ENCODE data around the gene NOL3.

NOL3 gene

DNA sequence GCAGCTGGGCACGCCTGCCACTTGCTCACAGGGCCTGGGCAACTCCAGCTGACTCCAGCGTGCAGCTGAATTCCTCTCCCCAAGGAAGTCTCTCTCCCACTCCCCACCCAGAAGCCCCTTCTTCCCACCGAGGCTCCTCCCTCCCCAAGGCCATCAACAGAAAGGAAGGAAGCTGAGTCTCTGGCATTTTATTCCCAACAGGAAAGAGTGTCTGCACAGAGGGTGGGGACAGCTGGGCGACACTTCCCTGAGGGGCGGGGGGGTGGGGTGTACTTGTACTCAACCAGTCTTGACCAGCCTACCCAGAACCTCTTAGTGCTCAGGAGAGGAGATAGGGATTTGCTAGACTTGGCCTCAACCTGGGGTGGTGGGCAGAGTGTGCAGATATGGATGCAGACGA, 19.7 kb downstream of the NOL3 start, which contains the start of gene EXOC3L1:
TSS of gene EXOC3L1 (minus strand) at position 96 of the 400 bp plus-strand sequence. CDS start 460 bp downstream, outside the sequence.
- no peak for DNase-seq (ENCODE audit: low spot score)

DNA sequence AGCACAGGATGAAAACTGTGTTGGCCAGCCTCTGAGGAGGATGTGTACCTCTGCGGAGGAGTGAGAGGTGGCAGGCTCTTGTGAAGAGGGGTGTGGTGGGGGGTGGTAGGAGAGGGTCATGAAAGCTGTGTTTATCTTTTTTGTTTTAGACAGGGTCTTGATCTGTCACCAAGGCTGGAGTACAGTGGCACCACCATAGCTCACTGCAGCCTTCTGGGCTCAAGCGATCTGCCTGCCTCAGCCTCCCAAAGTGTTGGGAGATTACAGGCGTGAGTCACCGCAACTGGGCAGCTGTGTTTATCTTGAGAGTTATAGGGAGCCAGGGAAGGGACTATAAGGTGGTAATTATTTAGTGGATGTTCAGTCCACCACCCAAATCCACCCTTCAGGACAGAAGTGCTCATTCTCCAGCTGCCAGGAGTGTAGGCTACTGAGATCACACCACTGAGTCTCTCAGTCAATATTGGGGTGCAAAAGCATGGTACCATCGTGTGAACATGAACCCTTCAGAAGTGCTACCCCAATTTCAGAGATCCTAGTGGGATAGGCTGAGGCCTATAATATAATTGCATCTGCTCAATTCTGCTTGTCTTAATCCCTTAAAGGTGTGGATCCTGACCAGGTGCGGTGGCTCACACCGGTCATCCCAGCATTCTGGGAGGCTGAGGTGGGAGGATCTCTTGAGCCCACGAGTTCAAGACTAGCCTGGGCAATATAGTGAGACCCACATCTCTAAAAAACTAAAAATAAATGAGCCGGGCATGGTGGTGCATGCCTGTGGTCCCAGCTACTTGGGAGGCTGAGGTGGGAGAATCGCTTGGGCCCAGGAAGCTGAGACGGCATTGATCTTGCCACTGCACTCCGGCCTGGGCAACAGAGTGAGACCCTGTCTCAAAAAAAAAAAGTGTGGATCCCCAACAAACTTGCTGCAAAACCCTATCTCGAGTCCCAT, 20.4 kb downstream of the NOL3 start:
- no peak for DNase-seq (ENCODE audit: low spot score)

DNA sequence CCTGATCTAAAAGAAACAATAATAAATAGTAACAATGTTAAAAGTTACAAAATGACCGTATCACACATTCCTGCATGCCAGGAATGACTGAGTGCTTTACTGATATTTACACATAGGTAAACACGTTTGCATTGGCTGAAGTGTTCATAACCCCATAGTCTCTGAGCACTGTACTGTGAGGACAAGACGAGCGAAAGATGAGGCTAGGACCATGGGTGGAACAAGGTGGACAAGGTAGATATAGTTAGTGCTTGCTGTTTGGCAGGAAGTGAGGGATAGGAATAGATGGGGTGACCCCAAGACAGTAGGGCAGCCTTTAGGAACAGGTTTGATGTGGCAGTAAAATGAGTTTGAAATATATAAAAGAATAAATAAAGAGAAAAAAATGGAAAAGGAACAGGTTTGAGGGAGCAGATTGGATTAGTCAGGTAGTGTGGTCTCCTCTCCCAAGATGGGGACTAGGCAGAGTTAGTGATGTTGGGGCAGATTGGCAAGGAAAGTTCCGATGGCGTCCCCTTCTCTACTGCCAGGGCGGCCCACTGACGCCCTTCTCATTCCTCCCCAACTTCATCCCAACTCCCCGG, 21.2 kb downstream of the NOL3 start:
- no peak for DNase-seq (ENCODE audit: low spot score)

DNA sequence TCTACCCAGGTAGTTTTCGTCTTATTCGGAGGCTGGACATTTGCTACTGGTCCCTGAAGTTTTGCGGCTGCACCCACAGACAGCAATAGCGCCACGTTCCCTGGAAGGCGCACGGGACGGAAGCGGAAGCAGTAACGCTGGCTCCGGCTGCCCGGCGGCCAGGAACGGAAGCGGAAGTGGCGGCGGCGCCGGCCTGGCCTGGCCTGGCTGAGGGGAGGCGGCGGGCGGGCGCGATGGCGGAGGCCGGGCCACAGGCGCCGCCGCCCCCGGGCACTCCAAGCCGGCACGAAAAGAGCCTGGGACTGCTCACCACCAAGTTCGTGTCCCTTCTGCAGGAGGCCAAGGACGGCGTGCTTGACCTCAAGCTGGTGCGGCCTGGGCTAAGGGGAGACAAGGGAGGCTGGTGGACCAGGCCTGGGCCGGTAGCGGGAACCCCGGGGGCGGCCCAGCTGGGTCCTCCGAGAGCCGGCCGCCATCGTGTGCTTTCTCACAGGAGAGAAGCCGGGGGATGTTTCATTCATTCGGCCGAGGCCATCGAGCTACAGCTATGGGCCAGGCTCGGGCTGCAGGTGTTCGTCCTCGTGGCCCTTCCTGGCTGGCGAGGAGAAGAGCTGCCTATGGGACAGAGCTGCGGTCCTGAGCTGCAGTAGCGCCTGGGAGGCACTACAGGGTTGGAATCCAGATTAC, 21.8 kb downstream of the NOL3 start, which contains the start of gene E2F4:
TSS of gene E2F4 (plus strand) at position 161 of the 687 bp plus-strand sequence. CDS start at position 234, 73 bp downstream.
- peak; percentile 85 for DNase-seq (ENCODE audit: low spot score)

DNA sequence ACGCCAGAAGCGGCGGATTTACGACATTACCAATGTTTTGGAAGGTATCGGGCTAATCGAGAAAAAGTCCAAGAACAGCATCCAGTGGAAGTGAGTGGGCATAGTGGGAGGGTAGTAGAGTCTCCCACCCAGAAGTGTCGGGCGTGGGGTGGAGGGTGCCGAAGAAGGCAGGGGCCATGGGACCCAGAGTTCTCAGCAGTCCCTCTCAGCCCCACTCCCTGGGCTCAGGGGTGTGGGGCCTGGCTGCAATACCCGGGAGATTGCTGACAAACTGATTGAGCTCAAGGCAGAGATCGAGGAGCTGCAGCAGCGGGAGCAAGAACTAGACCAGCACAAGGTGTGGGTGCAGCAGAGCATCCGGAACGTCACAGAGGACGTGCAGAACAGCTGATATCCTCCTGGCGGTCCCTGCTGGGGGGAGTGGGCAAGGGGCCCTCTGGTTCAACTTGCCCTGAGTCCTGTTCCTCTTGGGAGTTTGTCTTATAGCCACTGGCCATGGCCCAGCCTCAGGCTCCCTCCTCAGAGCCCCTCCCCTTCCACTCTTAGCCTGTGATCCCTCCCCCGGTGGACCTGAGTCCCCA, 22.5 kb downstream of the NOL3 start:
- DNase-seq (ENCODE audit: low spot score) = no peak

DNA sequence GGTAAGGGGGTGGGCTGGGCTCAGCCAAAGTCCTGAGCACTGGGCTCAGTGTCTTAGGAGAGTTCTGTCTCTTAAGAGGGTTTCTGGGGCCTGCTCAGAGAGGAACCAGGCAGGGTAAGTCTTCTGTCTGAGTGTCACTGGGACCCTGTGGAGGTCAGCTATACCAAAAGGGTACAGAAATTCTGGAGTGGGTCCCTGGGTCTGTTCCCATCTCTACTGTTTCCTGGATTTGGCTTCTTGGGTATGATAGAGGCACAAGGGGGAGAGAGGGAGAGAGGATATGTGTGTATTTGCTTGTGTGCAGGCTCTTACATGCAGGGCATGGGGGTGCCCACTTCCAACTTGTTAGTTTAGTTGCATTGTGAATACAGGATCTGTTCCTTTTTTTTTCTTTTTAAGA, 23.2 kb downstream of the NOL3 start:
- no peak for DNase-seq (ENCODE audit: low spot score)

DNA sequence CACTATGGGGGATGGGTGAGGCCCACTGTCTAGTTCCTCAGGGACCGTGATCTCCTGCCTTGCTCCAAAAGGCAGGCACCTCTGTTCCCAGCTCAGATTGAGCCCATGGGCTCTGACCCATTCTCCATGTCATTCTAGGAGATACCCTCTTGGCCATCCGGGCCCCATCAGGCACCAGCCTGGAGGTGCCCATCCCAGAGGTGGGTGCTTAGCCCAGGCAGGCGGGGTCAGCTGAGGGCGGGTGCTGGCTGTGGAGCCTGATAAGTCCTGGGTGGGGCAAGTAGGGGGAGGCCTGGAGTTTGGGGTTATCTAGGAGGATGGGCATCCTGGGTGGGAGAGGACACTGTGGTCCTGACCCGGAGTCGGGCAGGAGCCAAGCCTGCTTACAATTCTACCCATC, 23.9 kb downstream of the NOL3 start:
- no peak for DNase-seq (ENCODE audit: low spot score)

DNA sequence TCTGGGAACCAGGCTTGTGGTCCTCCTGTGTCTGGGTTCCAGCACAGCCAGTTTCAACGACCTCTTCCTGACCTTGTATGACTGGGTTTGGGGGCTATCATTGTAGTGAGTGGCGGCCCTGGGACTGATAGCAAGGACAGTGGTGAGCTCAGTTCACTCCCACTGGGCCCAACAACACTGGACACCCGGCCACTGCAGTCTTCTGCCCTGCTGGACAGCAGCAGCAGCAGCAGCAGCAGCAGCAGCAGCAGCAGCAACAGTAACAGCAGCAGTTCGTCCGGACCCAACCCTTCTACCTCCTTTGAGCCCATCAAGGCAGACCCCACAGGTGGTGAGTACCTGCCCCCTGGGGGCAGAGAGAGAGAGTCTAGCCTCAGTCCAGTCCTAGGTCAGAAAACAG, 25.3 kb downstream of the NOL3 start:
- DNase-seq (ENCODE audit: low spot score) = no peak

DNA sequence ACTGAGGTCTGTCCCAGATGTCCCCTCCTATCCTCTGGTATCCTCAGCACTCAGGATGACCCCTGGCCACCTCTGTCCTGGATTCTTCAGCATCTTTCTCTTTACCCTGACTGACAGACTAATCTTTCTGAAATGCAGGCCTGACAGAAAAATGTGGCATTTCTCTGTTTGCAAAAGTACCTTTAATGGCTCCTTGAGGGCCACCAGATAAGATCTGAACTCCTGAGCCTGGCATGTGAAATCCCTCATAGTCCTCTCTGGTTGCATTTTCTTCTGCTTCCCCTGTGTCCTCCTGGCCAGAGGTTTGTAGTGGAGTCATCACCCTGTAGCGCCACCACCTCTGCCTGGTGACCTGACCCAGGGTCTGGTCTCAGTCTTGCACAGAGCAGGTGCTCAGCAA, 26.5 kb downstream of the NOL3 start:
- DNase-seq (ENCODE audit: low spot score) = no peak

DNA sequence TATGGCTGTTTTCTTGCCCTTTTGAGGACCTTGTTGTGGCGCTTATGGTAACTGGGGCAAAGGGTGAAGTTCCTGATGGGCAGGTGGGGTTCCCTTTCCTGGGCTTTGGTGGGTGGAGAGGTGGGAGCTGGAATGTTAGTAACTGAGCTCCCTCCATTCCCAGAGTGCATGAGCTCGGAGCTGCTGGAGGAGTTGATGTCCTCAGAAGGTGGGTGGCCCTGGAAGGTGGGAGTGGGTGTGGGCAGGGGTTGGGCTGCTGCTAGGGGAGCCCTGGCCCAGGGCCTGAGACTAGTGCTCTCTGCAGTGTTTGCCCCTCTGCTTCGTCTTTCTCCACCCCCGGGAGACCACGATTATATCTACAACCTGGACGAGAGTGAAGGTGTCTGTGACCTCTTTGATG, 27.4 kb downstream of the NOL3 start:
- DNase-seq (ENCODE audit: low spot score) = no peak

DNA sequence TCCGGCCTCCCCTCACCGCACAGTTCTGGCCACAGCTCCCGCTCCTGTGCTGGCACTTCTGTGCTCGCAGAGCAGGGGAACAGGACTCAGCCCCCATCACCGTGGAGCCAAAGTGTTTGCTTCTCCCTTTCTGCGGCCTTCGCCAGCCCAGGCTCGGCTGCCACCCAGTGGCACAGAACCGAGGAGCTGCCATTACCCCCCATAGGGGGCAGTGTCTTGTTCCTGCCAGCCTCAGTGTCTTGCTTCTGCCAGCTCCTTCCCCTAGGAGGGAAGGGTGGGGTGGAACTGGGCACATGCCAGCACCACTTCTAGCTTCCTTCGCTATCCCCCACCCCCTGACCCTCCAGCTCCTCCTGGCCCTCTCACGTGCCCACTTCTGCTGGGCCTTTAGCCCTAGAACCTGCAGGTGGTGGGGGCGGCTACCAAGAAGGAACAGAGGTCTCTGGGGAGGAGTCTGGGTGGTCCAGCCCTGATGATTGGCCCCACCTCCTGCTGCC, 27.9 kb downstream of the NOL3 start:
- DNase-seq (ENCODE audit: low spot score) = no peak

DNA sequence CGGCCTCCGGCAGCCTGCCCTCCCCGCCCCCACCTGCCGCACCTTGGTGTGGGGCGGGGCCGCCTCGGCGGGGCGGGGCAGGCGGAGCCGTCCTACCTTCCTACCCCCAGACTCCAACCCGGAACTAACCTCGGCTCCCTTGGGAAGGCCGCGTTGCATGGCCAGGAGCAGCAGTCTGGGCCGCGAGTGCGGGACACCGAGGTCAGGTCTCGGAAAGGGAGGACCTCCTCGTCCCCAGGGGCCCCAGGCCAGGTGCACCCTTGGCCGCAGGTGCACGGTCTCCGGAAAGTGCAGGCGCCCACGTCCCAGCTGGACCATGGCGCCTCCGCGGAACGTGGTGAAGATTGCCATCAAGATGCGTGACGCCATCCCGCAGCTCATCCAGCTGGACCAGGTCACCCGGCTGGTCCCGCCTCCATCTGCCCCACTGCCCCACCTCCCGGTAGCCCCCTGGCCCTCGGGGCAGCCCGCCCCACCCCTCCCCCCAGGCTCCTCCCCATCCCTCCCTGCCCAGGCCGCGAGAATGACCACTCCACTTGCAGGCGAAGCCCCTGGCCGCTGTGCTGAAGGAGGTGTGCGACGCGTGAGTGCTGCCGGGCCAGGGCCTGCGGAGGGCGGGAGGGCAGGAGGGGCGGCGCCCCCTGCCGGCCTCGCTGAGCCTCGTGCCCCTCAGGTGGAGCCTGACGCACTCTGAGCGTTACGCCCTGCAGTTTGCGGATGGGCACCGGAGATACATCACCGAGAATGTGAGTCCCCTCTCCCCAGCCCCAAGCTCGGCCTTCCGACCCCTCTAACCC, 28.9 kb downstream of the NOL3 start, which contains the start of gene ELMO3:
TSS of gene ELMO3 (plus strand) at position 121 of the 797 bp plus-strand sequence. CDS start at position 317, 196 bp downstream.
- DNase-seq (ENCODE audit: low spot score) = no peak

DNA sequence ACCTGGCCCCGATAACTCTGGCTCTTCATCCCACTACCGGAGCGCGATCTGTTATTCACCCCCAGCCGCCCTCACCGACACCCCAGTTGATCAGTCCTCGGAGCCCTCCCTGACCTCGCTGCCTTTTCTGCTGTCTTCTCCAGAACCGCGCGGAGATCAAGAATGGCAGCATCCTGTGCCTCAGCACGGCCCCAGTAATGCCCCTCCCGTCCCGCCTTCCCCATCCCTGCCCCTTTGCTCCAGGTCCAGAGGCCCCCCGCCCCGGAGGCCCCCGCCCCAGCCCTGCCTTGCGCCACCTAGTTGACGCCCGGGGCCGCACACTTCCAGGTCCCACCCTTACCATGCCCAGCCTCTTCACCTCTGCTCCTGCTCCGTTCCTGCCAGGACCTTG, 29.5 kb downstream of the NOL3 start:
- DNase-seq (ENCODE audit: low spot score) = no peak

DNA sequence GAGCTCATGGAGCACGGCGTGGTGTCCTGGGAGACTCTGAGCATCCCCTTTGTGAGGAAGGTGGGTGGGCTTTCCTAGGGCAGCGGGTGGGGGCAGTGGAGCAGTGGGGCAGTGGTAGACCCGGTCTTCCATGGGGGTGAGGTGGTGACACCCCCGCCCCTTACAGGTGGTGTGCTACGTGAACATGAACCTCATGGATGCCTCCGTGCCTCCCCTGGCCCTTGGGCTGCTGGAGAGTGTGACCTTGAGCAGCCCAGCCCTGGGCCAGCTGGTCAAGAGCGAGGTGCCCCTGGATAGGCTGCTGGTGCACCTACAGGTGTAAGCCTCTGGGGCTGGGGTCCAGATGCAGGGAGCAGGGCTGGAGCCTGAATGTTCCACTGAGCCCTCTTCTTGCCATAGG, 30.2 kb downstream of the NOL3 start:
- DNase-seq (ENCODE audit: low spot score) = no peak

DNA sequence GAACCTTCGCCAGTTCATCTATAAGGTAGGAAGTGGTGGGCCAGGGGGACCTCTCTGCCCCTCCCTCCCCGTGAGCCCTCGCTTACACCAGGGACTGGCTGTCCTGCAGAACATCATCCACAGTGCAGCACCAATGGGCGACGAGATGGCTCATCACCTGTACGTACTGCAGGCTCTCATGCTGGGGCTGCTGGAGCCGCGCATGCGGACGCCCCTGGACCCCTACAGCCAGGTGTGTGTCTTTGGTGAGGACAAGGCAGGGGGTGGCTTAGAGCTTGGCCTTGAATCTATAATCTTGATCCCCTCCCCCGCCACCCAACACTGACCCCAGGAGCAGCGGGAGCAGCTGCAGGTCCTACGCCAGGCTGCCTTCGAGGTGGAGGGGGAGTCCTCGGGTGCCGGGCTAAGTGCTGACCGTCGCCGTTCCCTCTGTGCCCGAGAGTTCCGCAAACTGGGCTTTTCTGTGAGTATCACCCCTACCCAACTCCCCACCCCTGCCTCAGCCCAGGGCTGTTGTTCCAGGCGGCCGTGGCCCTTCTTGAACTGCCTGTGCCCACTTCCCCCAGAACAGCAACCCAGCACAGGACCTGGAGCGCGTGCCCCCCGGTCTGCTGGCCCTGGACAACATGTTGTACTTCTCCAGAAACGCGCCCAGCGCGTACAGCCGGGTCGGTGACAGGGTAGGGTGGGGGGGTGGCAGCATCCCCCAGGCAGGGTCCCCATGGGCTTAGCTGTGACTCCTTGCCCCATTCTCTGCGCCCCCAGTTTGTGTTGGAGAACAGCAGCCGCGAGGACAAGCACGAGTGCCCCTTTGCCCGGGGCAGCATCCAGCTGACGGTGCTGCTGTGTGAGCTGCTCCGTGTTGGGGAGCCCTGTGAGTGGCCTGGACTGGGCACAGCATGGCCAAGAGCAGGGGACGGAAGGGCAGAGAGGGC, 31.3 kb downstream of the NOL3 start:
- DNase-seq (ENCODE audit: low spot score) = no peak

DNA sequence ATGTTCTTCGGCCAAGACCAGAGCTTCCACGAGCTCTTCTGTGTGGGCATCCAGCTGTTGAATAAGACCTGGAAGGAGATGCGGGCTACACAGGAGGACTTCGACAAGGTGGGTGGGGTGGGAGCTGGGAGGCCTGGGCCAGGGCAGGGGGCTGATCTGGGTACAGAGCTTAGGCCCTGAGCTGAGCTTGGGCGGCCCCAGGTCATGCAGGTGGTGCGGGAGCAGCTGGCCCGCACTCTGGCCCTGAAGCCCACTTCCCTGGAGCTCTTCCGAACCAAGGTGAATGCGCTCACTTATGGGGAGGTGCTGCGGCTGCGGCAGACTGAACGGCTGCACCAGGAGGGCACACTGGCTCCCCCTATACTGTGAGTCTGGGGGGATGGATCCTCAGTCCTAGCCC, 32.1 kb downstream of the NOL3 start:
- DNase-seq (ENCODE audit: low spot score) = no peak

DNA sequence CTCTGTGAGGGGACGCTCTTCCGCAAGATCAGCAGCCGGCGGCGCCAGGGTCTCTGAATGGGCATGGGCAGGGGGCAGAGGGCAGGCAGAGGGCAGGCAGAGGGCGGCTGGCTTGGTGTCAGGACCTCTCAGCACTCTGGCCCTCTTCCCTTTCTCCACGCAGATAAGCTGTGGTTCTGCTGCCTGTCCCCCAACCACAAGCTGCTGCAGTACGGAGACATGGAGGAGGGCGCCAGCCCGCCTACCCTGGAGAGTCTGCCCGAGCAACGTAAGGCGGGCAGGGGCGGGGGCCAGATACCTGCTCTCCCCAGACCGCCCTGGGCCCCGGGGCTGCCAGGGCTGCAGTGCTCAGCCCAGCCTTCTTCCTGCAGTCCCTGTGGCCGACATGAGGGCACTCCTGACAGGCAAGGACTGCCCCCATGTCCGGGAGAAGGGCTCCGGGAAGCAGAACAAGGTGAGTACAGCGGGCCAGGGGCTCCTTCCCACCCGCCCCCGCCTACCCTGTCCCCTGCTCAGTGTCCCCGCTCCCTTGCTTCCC, 32.7 kb downstream of the NOL3 start:
- DNase-seq (ENCODE audit: low spot score) = no peak

DNA sequence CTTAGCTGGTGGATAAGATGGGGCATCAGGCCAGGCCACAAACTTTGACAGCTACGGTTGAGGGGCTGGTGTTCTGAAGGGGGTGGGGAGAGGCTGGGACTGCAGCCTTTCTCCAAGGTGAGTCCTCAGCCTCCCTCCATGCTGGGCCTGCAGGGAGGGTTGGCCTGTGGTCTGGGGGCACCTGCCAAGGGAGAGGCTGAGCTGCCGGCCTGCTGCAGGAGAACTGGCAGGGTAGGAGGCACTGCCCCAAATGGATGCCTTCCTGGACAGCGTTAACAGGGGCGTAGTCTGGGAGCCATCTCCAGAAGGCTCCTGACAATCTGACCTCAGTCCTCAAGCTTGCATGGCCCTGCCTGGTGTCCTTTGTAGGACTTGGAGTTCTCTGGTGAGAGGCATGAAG, 33.7 kb downstream of the NOL3 start:
- no peak for DNase-seq (ENCODE audit: low spot score)

DNA sequence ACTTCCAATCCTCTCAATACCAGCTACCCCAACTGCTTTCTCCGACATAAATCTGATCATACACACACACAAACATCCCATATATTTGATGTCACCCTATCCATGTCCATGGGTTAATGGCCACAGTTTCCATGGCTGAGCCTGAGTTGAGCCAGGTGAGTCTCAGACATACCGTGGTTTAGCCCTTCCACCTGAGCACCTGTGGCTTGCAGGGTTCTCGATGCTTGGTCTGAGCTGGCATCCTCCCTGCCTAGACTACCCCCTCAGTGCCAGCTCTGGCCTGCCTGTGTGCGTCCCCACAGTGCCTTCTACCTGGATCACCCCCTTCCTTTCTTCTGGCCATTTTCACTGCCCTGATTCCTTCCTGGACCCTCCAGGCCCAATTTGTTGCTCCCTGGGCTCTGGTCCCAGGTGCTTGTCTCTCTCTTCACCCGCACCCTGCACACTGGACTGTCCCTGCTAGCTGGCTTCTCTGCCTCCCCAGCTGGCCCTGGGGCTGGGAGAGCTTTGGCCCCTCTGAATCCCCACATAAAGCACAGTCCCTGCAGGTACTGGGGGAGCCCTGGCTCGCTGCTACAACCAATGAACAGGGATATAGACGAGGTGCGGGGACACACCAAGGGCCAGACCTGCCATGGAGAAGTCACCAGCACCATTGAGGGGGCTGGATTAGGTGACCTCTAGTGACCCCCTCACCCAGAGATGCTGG, 35.9 kb downstream of the NOL3 start:
- no peak for DNase-seq (ENCODE audit: low spot score)

All from CD4-positive, alpha-beta T cell treated with Interleukin-6 at 100 ng/mL for 8 hours (primary cell).